Endothelial cell of umbilical vein (primary cell): ENCODE results near the gene TPRG1L. TPM values are rescaled to one million over a fixed set of nuclear protein-coding genes. Genes with fewer than 3 reads are reported as not detected.

ENCODE experiments used
- BruUV-seq: library from RNA; stranded (reverse); fragments of 400-500 nt; replicated peaks from 2 replicates; lab custom pipeline; 2021; lab: Mats Ljungman, UMichigan
- CTCF ChIA-PET: fragments of 300-600, 350-600 bp; sonication (Branson Sonifier 250); formaldehyde crosslinking; loops from one replicate; lab custom pipeline; 2021; ENCODE audit warnings: antibody characterized with exemption, inconsistent platforms; lab: Charles Lee
- POLR2A ChIA-PET: fragments of 300-600, 350-600 bp; sonication (Branson Sonifier 250); formaldehyde crosslinking; loops from one replicate; lab custom pipeline; 2021; ENCODE audit warnings: antibody characterized with exemption, inconsistent platforms; lab: Charles Lee
- DNase-seq: peaks from one replicate; pipeline ENCODE4 v3.0.0-alpha.2; 2011; ENCODE audit warnings: low read depth, low spot score
- FAIRE-seq: peaks from 2 replicates; lab custom pipeline; 2011; peaks lifted over from hg19 to GRCh38; lab: Jason Lieb, UNC
- H2AFZ ChIP-seq: 2 replicates; pipeline ENCODE4 v1.6.0; 2012; ENCODE audit warnings: low read depth, low read length, control low read depth, inconsistent platforms
- H3K27ac ChIP-seq: 2 replicates; pipeline ENCODE4 v1.5.1; 2011; ENCODE audit warnings: low read depth, mild to moderate bottlenecking, control low read depth, low read length, moderate library complexity; ENCODE audit not compliant: insufficient read depth
- H3K27me3 ChIP-seq, 2 experiments: 2 replicates each; pipeline versions ENCODE4 v1.6.0 to v1.6.1; 2011; ENCODE audit warnings: low read length in 2 of 2, mixed read lengths in 1 of 2; ENCODE audit not compliant: control insufficient read depth in 2 of 2, insufficient read depth in 2 of 2
- H3K36me3 ChIP-seq, 2 experiments: 2 replicates in 1 of 2; 3 replicates in 1 of 2; pipeline ENCODE4 v1.5.1; 2011; ENCODE audit warnings: low read length in 2 of 2, mild to moderate bottlenecking in 1 of 2, moderate library complexity in 1 of 2; ENCODE audit not compliant: control insufficient read depth in 2 of 2, insufficient read depth in 2 of 2; ENCODE audit errors: extremely low read depth in 1 of 2
- H3K4me1 ChIP-seq: 3 replicates; pipeline ENCODE4 v1.5.1; 2011; ENCODE audit warnings: mild to moderate bottlenecking, low read length; ENCODE audit not compliant: control insufficient read depth, insufficient read depth; ENCODE audit errors: extremely low read depth
- H3K4me2 ChIP-seq: 2 replicates; pipeline ENCODE4 v1.6.1; 2011; ENCODE audit warnings: low read length, control low read depth, mixed read lengths; ENCODE audit not compliant: insufficient read depth
- H3K4me3 ChIP-seq, 3 experiments: fragments of 200-600 bp in 1 of 3; sonication (generic), shearing (Covaris generic) in 1 of 3; replicated peaks in 1 of 3; 2 replicates each; pipeline ENCODE4 v1.5.1; 2011 to 2016; ENCODE audit warnings: control low read depth in 3 of 3, low read length in 3 of 3, mild to moderate bottlenecking in 2 of 3, inconsistent platforms in 1 of 3, low read depth in 1 of 3, moderate library complexity in 1 of 3; ENCODE audit not compliant: insufficient read depth in 1 of 3
- H3K79me2 ChIP-seq: 2 replicates; pipeline ENCODE4 v1.6.0; 2012; ENCODE audit warnings: low read length, inconsistent platforms; ENCODE audit not compliant: control insufficient read depth, insufficient read depth
- H3K9ac ChIP-seq: replicated peaks from 2 replicates; pipeline ENCODE3; 2011; ENCODE audit warnings: low read length, control low read depth; ENCODE audit not compliant: insufficient read depth; ENCODE audit errors: extremely low read depth
- H3K9me1 ChIP-seq: replicated peaks from 3 replicates; pipeline ENCODE4 v1.6.0; 2011; ENCODE audit warnings: mild to moderate bottlenecking, low read length; ENCODE audit not compliant: control insufficient read depth, insufficient read depth; ENCODE audit errors: extremely low read depth
- H3K9me3 ChIP-seq: replicated peaks from 2 replicates; pipeline ENCODE4 v1.5.1; 2012; ENCODE audit warnings: low read length, inconsistent platforms; ENCODE audit not compliant: control insufficient read depth, insufficient read depth
- H4K20me1 ChIP-seq: replicated peaks from 2 replicates; pipeline ENCODE3; 2011; ENCODE audit warnings: mild to moderate bottlenecking, low read length; ENCODE audit not compliant: control insufficient read depth, insufficient read depth; ENCODE audit errors: extremely low read depth
- EZH2 ChIP-seq: IDR thresholded peaks from 2 replicates; pipeline ENCODE4 v1.6.1; 2012; ENCODE audit warnings: borderline replicate concordance, low read depth, mild to moderate bottlenecking, moderate library complexity, low read length, inconsistent platforms; ENCODE audit not compliant: severe bottlenecking
- FOS ChIP-seq: IDR thresholded peaks from 2 replicates; pipeline ENCODE4 v1.6.1; 2011; ENCODE audit warnings: mild to moderate bottlenecking, low read length, moderate library complexity, borderline replicate concordance; ENCODE audit not compliant: insufficient read depth
- GATA2 ChIP-seq: IDR thresholded peaks from 2 replicates; pipeline ENCODE4 v1.7.0; 2011; ENCODE audit warnings: low read depth, mild to moderate bottlenecking, moderate library complexity, mixed read lengths, low read length; ENCODE audit not compliant: insufficient read length, insufficient read depth
- JUN ChIP-seq: IDR thresholded peaks from 2 replicates; pipeline ENCODE4 v1.6.1; 2011; ENCODE audit warnings: borderline replicate concordance, low read depth; ENCODE audit not compliant: insufficient read length, insufficient read depth
- MYC ChIP-seq: IDR thresholded peaks from one replicate; pipeline ENCODE4 v1.6.1; 2011; ENCODE audit warnings: mild to moderate bottlenecking, low read depth, low read length
- POLR2A ChIP-seq: IDR thresholded peaks from 2 replicates; pipeline ENCODE4 v1.6.1; 2012; ENCODE audit warnings: low read depth, mild to moderate bottlenecking, control low read depth, low read length
- POLR2AphosphoS5 ChIP-seq: IDR thresholded peaks from 2 replicates; pipeline ENCODE4 v1.6.1; 2012; ENCODE audit warnings: low read depth, mild to moderate bottlenecking, control low read depth, low read length, moderate library complexity; ENCODE audit not compliant: insufficient read depth
- dilution Hi-C: fragments of 300-500 bp; cut with MboI; formaldehyde crosslinking; loops from one replicate; pipeline ENCODE4 v1.15.0; 2019; ENCODE audit warnings: low sequenced_read_pairs; ENCODE audit not compliant: extremely low pct_ligation_motif_present
- intact Hi-C: fragments of 100-400 bp; cut with micrococcal nuclease; formaldehyde crosslinking; loops from one replicate; pipeline ENCODE4 v1.10.0; 2022
- polyA plus RNA-seq, 4 experiments: library from polyadenylated mRNA; depleted of rRNA in 3 of 4; stranded (reverse) in 3 of 4; unstranded in 1 of 4; fragments of >200 nt; gene quantifications; 2 replicates each; pipeline versions ENCODE4 v1.2.1 to v1.2.3, GENCODE V29; 2011 to 2012; ENCODE audit warnings: missing spikeins in 1 of 4
- total RNA-seq: library from RNA; stranded (reverse); gene quantifications from 2 replicates; pipeline ENCODE4 v1.2.3, GENCODE V29; 2021
- TF ChIP-seq, protein P1 (sequence below): IDR thresholded peaks from 2 replicates; pipeline ENCODE4 v1.6.1; 2011; ENCODE audit not compliant: insufficient read depth, insufficient read length
- TF ChIP-seq, protein P2 (sequence below), 2 donors: IDR thresholded peaks; 1 replicate in 1 of 2; 2 replicates in 1 of 2; pipeline ENCODE4 v1.5.1; 2011; ENCODE audit warnings: low read length in 2 of 2, mild to moderate bottlenecking in 2 of 2, moderate library complexity in 2 of 2, control low read depth in 1 of 2, inconsistent platforms in 1 of 2, low read depth in 1 of 2; ENCODE audit not compliant: insufficient read depth in 1 of 2; ENCODE audit errors: extremely low read depth in 1 of 2

The TPRG1L gene
- total and polyA plus RNA-seq, 2 donors (not counting 3 experiments of a cell fraction or from before 2014, with no cell fraction given): 52.3 to 53.8 TPM

DNA sequence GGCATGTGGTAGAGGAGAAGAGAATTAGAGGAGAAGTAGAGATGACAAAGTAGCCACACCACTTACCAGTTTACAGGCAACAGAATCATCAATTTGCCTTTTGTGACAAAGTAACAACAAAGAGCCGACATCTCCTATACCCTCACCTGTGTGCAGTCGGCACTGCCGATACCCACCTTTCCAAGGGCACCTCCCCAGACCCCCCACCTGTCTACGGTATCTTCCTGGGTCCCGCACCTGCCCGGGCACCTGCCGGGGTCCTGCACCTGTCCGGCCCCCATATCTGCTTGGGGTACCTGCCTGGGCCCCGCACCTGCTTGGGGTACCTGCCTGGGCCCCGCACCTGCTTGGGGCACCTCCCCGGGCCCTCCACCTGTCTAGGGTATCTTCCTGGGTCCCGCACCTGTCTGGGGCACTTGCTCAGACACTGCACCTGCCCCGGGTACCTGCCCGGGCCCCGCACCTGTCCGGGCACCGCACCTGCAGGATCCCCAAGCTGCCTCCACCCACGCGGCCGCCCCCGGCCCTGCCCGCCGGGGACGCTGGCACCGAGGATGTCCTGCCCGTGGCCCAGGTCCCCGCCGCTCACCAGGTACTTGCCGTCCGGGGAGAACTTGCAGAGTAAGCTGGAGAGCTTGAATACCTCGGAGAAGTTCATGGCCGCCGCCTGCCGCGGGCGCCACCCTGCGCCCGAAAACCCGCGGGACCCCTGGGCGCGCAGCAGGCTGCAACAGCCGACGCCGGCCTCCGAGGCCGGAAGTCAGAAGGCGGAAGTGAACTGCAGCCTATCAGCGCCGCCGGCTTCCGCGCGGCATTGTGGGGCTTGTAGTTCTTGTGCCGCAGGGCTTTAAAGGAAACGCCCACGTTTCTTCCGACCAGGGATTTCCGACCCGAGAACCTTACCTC is 24.8 kb downstream of the TPRG1L start, which contains the start of gene WRAP73:
WRAP73 (minus strand) TSS at position 762 of the 906 bp plus-strand sequence; CDS start at position 658, 104 bp downstream.
- H3K9me1 ChIP-seq: no peaks in the 10 kb centered on the region
- H3K27me3 ChIP-seq: peaks cover 24 to 41% of the 10 kb centered on the region in 2 experiments
- intact Hi-C loops: loop anchor here (1.0 to 2.0 kb wide), 2 partner anchors 25 to 61 kb away; no protein-coding TSS in a partner anchor
- no peaks in the 10 kb centered on the region for H3K9me3 ChIP-seq
- H3K4me2 ChIP-seq: peak within 1 kb of the TSS; percentile 72
- peaks cover 4% of the 10 kb centered on the region for H3K79me2 ChIP-seq
- ChIA-PET CTCF (interaction anchor here (1.4 to 1.6 kb wide), 2 partner anchors 11 to 197 kb away, joined by 3 to 4 read pairs; no protein-coding TSS in a partner anchor), POLR2A (no interaction called here)
- peak within 1 kb of the TSS; percentile 79 to 94 (median 86) for H3K4me3 ChIP-seq
- no TSS peak for BruUV-seq
- DNase-seq (peak; percentile 91), FAIRE-seq (peak; percentile 92)
- H3K27ac ChIP-seq: no peak within 1 kb of the TSS
- H4K20me1 ChIP-seq: no peaks in the 10 kb centered on the region
- TF ChIP-seq POLR2AphosphoS5 (peak; percentile 87), FOS (no peak), JUN (no peak), GATA2 (no peak), MYC (no peak), EZH2 (no peak), POLR2A (peak; percentile 81)
- TF ChIP-seq, protein P1, sequence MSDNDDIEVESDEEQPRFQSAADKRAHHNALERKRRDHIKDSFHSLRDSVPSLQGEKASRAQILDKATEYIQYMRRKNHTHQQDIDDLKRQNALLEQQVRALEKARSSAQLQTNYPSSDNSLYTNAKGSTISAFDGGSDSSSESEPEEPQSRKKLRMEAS: no peak
- TF ChIP-seq, protein P2, sequence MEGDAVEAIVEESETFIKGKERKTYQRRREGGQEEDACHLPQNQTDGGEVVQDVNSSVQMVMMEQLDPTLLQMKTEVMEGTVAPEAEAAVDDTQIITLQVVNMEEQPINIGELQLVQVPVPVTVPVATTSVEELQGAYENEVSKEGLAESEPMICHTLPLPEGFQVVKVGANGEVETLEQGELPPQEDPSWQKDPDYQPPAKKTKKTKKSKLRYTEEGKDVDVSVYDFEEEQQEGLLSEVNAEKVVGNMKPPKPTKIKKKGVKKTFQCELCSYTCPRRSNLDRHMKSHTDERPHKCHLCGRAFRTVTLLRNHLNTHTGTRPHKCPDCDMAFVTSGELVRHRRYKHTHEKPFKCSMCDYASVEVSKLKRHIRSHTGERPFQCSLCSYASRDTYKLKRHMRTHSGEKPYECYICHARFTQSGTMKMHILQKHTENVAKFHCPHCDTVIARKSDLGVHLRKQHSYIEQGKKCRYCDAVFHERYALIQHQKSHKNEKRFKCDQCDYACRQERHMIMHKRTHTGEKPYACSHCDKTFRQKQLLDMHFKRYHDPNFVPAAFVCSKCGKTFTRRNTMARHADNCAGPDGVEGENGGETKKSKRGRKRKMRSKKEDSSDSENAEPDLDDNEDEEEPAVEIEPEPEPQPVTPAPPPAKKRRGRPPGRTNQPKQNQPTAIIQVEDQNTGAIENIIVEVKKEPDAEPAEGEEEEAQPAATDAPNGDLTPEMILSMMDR (IDR thresholded peaks at IDR 0.05; ENCODE audit: extremely low read depth in 1 of 2, insufficient read depth in 1 of 2, low read depth in 1 of 2, low read length in 2 of 2): peak; percentile 14 to 38
- H3K4me1 ChIP-seq: peaks cover 8% of the 10 kb centered on the region
- H2AFZ ChIP-seq: peak within 1 kb of the TSS; percentile 94
- dilution Hi-C loops: no loop called here
- H3K9ac ChIP-seq: peak within 1 kb of the TSS; percentile 76
- H3K36me3 ChIP-seq: peaks cover 0 to 10% of the 10 kb centered on the region in 2 experiments
